IMR-90 (cell line): Measurements from ENCODE around the gene VLDLR. TPM values are rescaled to one million over a fixed set of nuclear protein-coding genes. Genes with fewer than 3 reads are reported as not detected.

Experiments
- ATAC-seq: fragments of 200-7000 bp; cut with Tn5 transposase; 2 replicates; pipeline ENCODE4 v1.9.1; 2020; ENCODE audit warnings: low read depth, mild to moderate bottlenecking, moderate library complexity
- BruUV-seq: library from RNA; stranded (reverse); fragments of 400-500 nt; replicated peaks from 2 replicates; lab custom pipeline; 2021; lab: Mats Ljungman, UMichigan
- CTCF ChIA-PET: fragments of 300-600 bp; formaldehyde crosslinking; extraction: SDS; loops from one replicate; lab custom pipeline; 2021; ENCODE audit warnings: antibody characterized with exemption; lab: Yijun Ruan, JAX
- POLR2A ChIA-PET: fragments of 300-600 bp; sonication (Branson Sonifier 250); formaldehyde crosslinking; loops from one replicate; lab custom pipeline; 2022; ENCODE audit warnings: antibody characterized with exemption; ENCODE audit not compliant: unreplicated experiment; lab: Charles Lee
- DNase-seq: peaks from one replicate; pipeline ENCODE4 v3.0.0; 2013
- H2AFZ ChIP-seq: replicated peaks from 2 replicates; pipeline ENCODE3; 2013; ENCODE audit warnings: low read length, mild to moderate bottlenecking; ENCODE audit not compliant: poor library complexity
- H2AK5ac ChIP-seq: 2 replicates; pipeline ENCODE4 v1.6.1; 2013; ENCODE audit warnings: low read depth, low read length, inconsistent platforms
- H2AK9ac ChIP-seq: replicated peaks from 2 replicates; pipeline ENCODE3; 2013; ENCODE audit warnings: mild to moderate bottlenecking, low read depth, low read length, moderate library complexity; ENCODE audit not compliant: poor library complexity
- H2BK120ac ChIP-seq: 2 replicates; pipeline ENCODE4 v1.6.1; 2013; ENCODE audit warnings: low read depth, low read length, inconsistent platforms
- H2BK15ac ChIP-seq: 3 replicates; pipeline ENCODE4 v1.6.1; 2013; ENCODE audit warnings: low read depth, low read length, inconsistent platforms
- H2BK20ac ChIP-seq: 2 replicates; pipeline ENCODE4 v1.6.1; 2013; ENCODE audit warnings: low read depth, mild to moderate bottlenecking, inconsistent platforms, low read length, moderate library complexity
- H2BK5ac ChIP-seq: 2 replicates; pipeline ENCODE4 v1.6.1; 2013; ENCODE audit warnings: mild to moderate bottlenecking, low read depth, low read length, inconsistent platforms; ENCODE audit not compliant: poor library complexity, severe bottlenecking
- H3K14ac ChIP-seq: replicated peaks from 2 replicates; pipeline ENCODE4 v1.6.1; 2013; ENCODE audit warnings: low read depth, low read length, inconsistent platforms
- H3K18ac ChIP-seq: 2 replicates; pipeline ENCODE4 v1.6.1; 2013; ENCODE audit warnings: low read depth, low read length, control low read depth
- H3K23ac ChIP-seq: 2 replicates; pipeline ENCODE4 v1.6.1; 2013; ENCODE audit warnings: low read depth, low read length, inconsistent platforms
- H3K27ac ChIP-seq: 2 replicates; pipeline ENCODE4 v1.5.1; 2013; ENCODE audit warnings: mild to moderate bottlenecking, control low read depth, low read length; ENCODE audit not compliant: insufficient read depth
- H3K27me3 ChIP-seq: 2 replicates; pipeline ENCODE4 v1.6.1; 2013; ENCODE audit warnings: low read length; ENCODE audit not compliant: control insufficient read depth, insufficient read depth
- H3K36me3 ChIP-seq: 2 replicates; pipeline ENCODE4 v1.6.1; 2013; ENCODE audit warnings: low read length, mixed read lengths; ENCODE audit not compliant: control insufficient read depth, insufficient read depth
- H3K4ac ChIP-seq: 2 replicates; pipeline ENCODE4 v1.6.1; 2013; ENCODE audit warnings: low read depth, low read length, inconsistent platforms
- H3K4me1 ChIP-seq: 2 replicates; pipeline ENCODE4 v1.6.1; 2013; ENCODE audit warnings: low read length, mixed read lengths; ENCODE audit not compliant: control insufficient read depth, insufficient read depth
- H3K4me2 ChIP-seq: 2 replicates; pipeline ENCODE4 v1.6.1; 2013; ENCODE audit warnings: low read depth, mild to moderate bottlenecking, control low read depth, low read length, moderate library complexity
- H3K4me3 ChIP-seq: 2 replicates; pipeline ENCODE4 v1.5.1; 2013; ENCODE audit warnings: low read depth, mild to moderate bottlenecking, control low read depth, low read length, moderate library complexity; ENCODE audit not compliant: insufficient read depth
- H3K56ac ChIP-seq: 2 replicates; pipeline ENCODE4 v1.6.1; 2013; ENCODE audit warnings: low read length, inconsistent platforms; ENCODE audit not compliant: insufficient read depth; ENCODE audit errors: extremely low read depth
- H3K79me1 ChIP-seq, 2 experiments: 2 replicates each; pipeline ENCODE4 v1.6.1; 2013; ENCODE audit warnings: low read length in 2 of 2, inconsistent platforms in 1 of 2, low read depth in 1 of 2
- H3K9ac ChIP-seq: 2 replicates; pipeline ENCODE4 v1.6.1; 2013; ENCODE audit warnings: low read depth, low read length, control low read depth
- H3K9me1 ChIP-seq: 2 replicates; pipeline ENCODE4 v1.6.1; 2013; ENCODE audit warnings: low read length, inconsistent platforms; ENCODE audit not compliant: insufficient read depth
- H3K9me3 ChIP-seq: 2 replicates; pipeline ENCODE4 v1.6.1; 2013; ENCODE audit warnings: low read length; ENCODE audit not compliant: control insufficient read depth, insufficient read depth
- H4K20me1 ChIP-seq: 2 replicates; pipeline ENCODE4 v1.6.1; 2013; ENCODE audit warnings: low read length, inconsistent platforms; ENCODE audit not compliant: insufficient read depth
- H4K5ac ChIP-seq: 2 replicates; pipeline ENCODE4 v1.6.1; 2013; ENCODE audit warnings: mild to moderate bottlenecking, low read depth, low read length, control low read depth
- H4K8ac ChIP-seq, 2 experiments: 2 replicates each; pipeline ENCODE4 v1.6.1; 2013; ENCODE audit warnings: low read depth in 2 of 2, low read length in 2 of 2, control low read depth in 1 of 2, inconsistent platforms in 1 of 2
- H4K91ac ChIP-seq: 2 replicates; pipeline ENCODE4 v1.6.1; 2013; ENCODE audit warnings: low read depth, low read length, inconsistent platforms; ENCODE audit not compliant: insufficient read depth
- FOS ChIP-seq: fragments of 150-350 bp; IDR thresholded peaks from 2 replicates; pipeline ENCODE4 v1.6.1; 2016; ENCODE audit warnings: low read depth, low read length
- WGBS, 2 experiments: methylation state at CpG; one replicate each; pipeline versions ENCODE4 v1.1.5 to v1.1.7; 2013; ENCODE audit warnings: missing lambda C conversion rate in 2 of 2; ENCODE audit not compliant: insufficient read length in 1 of 2; ENCODE audit errors: extremely low coverage in 2 of 2; 5-methylcytosine and 5-hydroxymethylcytosine counted together
- dilution Hi-C: fragments of 300-500 bp; cut with HindIII; formaldehyde crosslinking; loops from one replicate; pipeline ENCODE4 v1.14.3; 2018; ENCODE audit warnings: low sequenced_read_pairs; ENCODE audit not compliant: unreplicated experiment
- in situ Hi-C: fragments of 300-500 bp; cut with MboI; formaldehyde crosslinking; loops from 3 replicates; pipeline ENCODE4 v1.14.3; 2019; ENCODE audit warnings: low sequenced_read_pairs, inconsistent platforms, mixed read lengths
- intact Hi-C: fragments of 100-400 bp; cut with micrococcal nuclease; formaldehyde crosslinking; loops from 2 replicates; pipeline ENCODE4 v1.10.0; 2022
- polyA plus RNA-seq, 3 experiments: library from polyadenylated mRNA; depleted of rRNA; stranded (reverse); fragments of >200 nt; gene quantifications; 2 replicates each; pipeline ENCODE4 v1.2.3, GENCODE V29; 2012; ENCODE audit warnings: low replicate concordance in 1 of 3
- total RNA-seq: library from RNA; depleted of rRNA; stranded (reverse); fragments of >200 nt; gene quantifications from 2 replicates; pipeline ENCODE4 v1.2.3, GENCODE V29; 2012

Gene VLDLR
- total and polyA plus RNA-seq, 2 of the 4 experiments (the other 2 are of a cell fraction) = 9.0 to 10.2 TPM

GRCh38 chr9:2600307-2600706 is 21.3 kb upstream of the VLDLR start:
- no peak overlapping the region for H3K4me2 ChIP-seq
- ATAC-seq = no peak
- dilution Hi-C loops = no loop called here

More at GRCh38 chr9:2600307-2600706, 21.3 kb upstream of the VLDLR start:
- no peak overlapping the region for H2BK20ac ChIP-seq
- DNase-seq = no peak
- H2BK15ac ChIP-seq = no peak overlapping the region
- WGBS, 2 experiments = no CpG with 5 or more reads among the region's 2 CpGs
- H3K9me3 ChIP-seq = no peaks in the 10 kb centered on the region
- H3K9me1 ChIP-seq = no peaks in the 10 kb centered on the region
- H2AFZ ChIP-seq = no peak overlapping the region
- H2BK5ac ChIP-seq = no peak overlapping the region
- BruUV-seq = no TSS peak
- H3K23ac ChIP-seq = no peak overlapping the region
- no peak for TF ChIP-seq FOS
- H3K36me3 ChIP-seq = no peaks in the 10 kb centered on the region
- H3K27me3 ChIP-seq = peaks cover 3% of the 10 kb centered on the region; the same call in 1 of the 2 replicates
- ChIA-PET CTCF (interaction anchor here (0.7 to 1.3 kb wide), 2 partner anchors 10 to 79 kb away, joined by 3 to 4 read pairs; no protein-coding TSS in a partner anchor), POLR2A (no interaction called here)
- H3K4ac ChIP-seq = no peak overlapping the region
- H3K18ac ChIP-seq = no peak overlapping the region
- H3K56ac ChIP-seq = no peak overlapping the region
- no peaks in the 10 kb centered on the region for H4K20me1 ChIP-seq
- H3K9ac ChIP-seq = no peak overlapping the region
- no peak overlapping the region for H2AK5ac ChIP-seq
- intact Hi-C loops = loop anchor here (5.0 kb wide), 2 partner anchors 38 to 108 kb away; no protein-coding TSS in a partner anchor
- H4K8ac ChIP-seq = no peak overlapping the region
- no peak overlapping the region for H3K27ac ChIP-seq
- H4K5ac ChIP-seq = no peak overlapping the region
- H3K79me1 ChIP-seq = no peaks in the 10 kb centered on the region
- in situ Hi-C loops = no loop called here
- H2AK9ac ChIP-seq = no peak overlapping the region
- no peak overlapping the region for H3K14ac ChIP-seq
- H3K4me3 ChIP-seq = no peak overlapping the region
- no peaks in the 10 kb centered on the region for H3K4me1 ChIP-seq
- no peak overlapping the region for H4K91ac ChIP-seq
- no peak overlapping the region for H2BK120ac ChIP-seq
